Aortic smooth muscle cell (primary cell): ENCODE data around the gene DRAP1. TPM values are rescaled to one million over a fixed set of nuclear protein-coding genes. Genes with fewer than 3 reads are reported as not detected.

ENCODE experiments used
- total RNA-seq: library from RNA; depleted of rRNA; stranded (reverse); fragments of >200 nt; gene quantifications from 2 replicates; pipeline ENCODE4 v1.2.3, GENCODE V29; 2014

The DRAP1 gene, protein sequence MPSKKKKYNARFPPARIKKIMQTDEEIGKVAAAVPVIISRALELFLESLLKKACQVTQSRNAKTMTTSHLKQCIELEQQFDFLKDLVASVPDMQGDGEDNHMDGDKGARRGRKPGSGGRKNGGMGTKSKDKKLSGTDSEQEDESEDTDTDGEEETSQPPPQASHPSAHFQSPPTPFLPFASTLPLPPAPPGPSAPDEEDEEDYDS
- total RNA-seq: 574 and 841 TPM in 2 replicates

DNA sequence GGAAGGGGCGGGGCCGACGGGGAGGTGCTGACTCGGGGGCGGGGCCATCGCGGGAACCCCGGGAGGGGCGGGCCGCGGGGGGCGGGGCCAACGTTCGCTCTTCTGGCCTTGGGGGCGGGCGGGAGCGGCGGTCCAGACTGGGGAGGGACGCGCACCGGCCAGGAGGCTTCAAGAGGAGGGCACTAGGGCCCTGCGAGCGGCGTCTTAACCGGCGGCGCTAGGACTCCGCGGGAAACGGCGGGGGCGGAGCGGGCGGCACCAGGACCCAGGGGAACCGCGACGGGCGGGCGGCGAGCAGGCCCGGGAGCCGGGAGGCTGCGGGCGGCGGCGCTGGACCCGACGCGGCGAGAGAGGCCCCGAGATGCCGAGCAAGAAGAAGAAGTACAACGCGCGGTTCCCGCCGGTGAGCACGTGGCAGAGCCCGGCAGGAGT, at the start of gene DRAP1:
Gene DRAP1 (plus strand): TSS at position 286 of the 432 bp plus-strand sequence. CDS start 76 bp downstream, at position 362.

DNA sequence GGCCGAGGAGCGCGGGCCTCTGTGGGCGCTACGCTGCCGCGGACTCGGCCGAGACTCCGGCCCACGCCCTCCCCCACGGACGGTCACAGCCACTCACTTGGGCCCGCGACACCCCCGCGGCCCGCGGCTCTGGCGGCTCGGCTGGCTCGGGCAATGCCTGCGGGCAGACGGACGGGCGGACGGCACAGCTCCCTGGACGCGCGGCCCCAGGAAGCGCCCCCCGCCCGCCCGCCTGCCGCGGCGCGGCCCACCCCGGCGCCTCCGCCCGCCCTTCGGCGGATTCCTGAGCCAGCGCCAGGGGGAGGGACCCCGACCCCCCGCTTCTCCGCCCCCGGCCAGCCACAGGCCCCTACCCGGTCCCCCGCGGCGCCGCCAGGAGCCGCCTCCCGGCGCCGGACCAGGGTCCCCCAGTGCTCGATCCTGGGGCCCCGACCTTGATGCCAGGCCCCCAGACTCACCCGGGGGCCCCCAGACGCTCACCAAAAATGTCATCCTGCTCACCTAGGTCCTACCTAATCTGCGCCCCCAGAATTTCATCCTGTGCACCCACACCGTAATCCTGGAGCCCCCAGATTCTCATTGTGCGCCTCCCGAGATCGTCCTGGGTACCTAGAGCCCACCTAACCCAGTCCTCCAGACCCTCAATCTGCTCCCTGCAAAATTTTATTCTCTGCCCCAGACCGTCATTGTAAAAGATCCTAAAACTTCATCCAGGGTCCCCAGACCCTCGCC, 46.5 kb upstream of the DRAP1 start, which contains the start of gene EFEMP2:
Gene EFEMP2 (minus strand): TSS at position 215 of the 732 bp plus-strand sequence. CDS start 446 bp downstream, outside the sequence.

DNA sequence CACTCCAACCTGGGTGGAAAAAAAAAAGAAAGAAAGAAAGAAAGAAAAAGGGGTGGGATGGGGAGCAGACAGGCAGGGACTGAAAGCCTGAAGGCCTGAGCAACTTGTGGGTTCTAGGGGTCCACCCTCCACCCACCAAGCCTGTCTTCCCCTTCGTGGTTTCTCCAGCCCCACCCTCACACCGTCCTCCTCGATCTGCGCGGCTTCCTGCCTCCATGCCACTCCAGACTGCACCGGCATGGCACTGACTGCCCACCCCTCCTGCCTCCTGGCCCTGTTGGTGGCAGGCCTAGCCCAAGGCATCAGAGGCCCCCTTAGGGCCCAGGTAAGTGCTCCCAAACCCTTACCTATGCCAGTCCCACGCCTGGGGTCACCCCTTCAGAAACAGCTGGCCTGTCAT, 39.6 kb upstream of the DRAP1 start, which contains the start of gene CTSW:
Gene CTSW (plus strand): TSS at position 221 of the 400 bp plus-strand sequence. CDS start 18 bp downstream, at position 239.

DNA sequence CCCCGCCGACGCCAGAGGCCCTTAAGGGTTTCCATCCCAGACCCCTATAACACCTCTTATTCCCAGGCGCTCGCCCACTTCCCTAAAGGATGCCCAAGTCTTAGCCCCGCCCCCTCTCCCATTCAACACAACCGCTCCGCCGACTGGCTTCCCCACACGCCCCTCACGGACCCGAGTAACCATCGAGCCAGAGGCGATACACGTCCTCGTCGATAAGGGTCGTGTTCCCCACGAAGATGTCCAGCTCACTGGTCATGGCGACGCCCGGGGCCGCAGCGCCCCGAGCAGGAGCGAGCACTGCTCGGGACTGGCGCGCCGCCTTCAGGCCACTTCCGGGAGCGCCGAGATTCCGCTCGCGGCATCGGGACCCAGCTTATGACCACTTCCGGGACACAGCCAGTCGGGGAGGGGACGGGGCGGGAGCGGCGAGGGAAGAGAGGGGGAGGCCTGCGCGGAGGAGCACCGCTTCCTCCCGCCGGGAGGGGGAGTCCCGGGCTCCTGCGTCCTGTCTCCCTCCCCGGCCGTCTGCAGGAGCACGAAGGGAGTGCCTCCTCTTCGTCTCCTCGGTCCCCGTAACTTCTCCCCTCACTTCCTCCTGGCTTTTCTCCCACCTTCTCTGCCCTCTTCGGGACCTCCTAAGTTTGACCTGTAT, 30.9 kb upstream of the DRAP1 start, which contains the start of gene FIBP:
Gene FIBP (minus strand): TSS at position 309 of the 652 bp plus-strand sequence. CDS start 53 bp downstream, at position 256.

DNA sequence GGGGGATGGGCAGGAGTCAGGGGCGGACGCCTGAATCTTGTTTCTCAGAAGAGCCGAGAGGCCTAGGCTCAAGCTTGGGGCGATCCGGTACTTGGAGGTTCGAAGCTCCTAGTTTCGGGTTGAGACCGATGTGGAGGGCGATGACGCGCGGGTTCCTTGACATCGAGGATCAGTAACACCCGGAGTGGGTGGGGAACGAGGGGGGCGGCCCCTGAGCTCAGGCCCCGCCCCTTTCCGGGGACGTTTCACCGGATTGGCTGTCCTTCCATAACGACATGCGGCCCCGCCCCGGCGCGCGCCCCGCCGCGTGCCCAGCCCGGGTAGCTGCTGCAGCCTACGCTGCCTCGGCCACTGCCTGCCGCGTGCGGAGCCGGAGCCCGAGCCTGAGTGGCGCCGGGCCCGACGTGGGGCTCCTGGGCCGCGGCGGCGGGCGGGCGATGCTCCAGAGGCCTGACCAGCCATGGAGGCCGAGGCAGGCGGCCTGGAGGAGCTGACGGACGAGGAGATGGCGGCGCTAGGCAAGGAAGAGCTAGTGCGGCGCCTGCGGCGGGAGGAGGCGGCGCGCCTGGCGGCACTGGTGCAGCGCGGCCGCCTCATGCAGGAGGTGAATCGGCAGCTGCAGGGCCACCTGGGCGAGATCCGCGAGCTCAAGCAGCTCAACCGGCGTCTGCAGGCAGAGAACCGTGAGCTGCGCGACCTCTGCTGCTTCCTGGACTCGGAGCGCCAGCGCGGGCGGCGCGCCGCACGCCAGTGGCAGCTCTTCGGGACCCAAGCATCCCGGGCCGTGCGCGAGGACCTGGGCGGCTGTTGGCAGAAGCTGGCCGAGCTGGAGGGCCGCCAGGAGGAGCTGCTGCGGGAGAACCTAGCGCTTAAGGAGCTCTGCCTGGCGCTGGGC, 28.7 kb upstream of the DRAP1 start, which contains the start of gene CCDC85B:
Gene CCDC85B (plus strand): TSS at position 350 of the 895 bp plus-strand sequence. CDS start 111 bp downstream, at position 461.

DNA sequence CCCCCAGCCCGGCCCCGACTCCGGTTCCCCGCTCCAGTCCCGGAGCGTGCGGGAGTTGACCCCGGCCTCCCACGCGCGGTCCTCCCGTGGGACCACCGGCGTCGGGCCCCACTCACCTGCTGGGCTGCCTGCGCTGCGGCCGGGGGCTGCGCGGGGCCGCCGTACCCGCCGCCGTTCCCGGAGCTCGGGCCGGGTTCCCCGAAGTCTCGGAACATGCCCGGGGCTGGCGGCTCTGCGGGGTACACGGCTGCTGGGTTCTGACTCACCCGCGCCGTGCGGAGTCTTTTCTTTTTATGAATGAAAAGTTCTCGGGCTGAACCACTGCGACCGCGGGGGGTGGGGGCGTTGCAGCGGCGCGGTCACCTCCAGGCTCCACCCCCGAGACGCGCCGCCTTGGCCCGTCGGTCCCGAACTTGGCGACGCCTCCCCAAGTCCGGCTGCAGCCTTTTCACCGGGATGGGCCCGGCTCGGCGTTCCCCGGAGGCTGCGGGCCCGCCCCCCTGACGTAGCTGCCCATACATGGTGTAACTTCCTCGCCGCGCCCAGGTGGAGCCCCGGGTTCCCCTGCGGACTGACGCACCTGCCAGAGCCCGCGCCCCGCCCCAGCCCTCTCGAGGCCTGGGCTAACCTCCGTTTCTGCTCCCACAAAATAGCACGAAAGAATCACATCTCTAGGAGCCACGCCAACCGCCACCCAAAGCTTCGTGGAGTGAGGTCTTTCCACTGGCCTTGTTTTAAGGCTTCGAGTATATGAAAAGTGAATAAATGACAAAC, 18.9 kb upstream of the DRAP1 start, which contains the start of gene FOSL1:
Gene FOSL1 (minus strand): TSS at position 264 of the 774 bp plus-strand sequence. CDS start 49 bp downstream, at position 215.

DNA sequence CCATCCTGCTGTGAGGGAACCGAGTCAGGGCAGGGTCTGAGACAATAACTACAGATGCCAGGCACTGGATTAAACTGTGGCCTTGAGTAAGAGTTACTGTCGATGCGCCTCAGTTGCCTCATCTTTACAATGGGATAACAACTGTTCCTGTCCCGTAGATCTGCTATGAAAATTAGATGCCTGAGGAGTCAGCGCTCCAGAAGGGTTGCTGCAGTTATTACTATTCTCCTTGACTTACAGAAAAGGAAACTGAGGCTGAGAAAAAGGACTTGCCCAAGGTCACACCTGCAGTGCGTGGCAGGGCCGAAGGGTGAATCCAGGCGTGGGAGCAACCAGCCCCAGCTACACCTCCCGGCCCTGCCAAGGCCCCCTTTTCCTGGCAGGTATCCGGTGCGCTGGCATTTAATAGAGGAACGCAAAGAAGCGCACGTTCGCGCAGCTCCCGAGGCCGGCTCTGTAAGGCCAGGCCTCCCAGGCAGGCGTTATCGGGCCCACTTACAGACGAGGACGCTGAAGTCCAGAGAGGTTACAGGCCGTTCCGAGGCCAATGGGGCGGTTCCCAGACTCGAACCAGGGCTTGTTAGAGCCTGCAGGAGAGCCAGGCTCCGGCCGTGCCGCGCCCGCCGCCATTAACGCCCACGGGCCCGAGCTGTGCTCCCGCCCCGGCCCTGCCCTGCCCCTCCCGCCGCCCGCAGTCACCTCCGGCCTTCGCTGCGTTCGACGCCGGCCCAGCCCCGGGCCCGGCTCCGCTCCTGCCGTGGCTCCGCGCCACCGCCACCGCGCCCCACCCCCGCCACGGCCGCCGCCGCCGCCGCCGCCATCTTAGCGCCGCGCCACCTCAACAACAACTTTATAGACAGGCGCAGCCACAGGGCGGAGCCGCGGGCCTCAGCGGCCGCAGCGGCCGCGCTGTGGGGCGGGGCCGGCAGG, 750 bp upstream of the DRAP1 start, which contains the start of gene C11orf68:
Gene C11orf68 (minus strand): TSS at position 852 of the 930 bp plus-strand sequence. CDS start 31 bp downstream, at position 821.

DNA sequence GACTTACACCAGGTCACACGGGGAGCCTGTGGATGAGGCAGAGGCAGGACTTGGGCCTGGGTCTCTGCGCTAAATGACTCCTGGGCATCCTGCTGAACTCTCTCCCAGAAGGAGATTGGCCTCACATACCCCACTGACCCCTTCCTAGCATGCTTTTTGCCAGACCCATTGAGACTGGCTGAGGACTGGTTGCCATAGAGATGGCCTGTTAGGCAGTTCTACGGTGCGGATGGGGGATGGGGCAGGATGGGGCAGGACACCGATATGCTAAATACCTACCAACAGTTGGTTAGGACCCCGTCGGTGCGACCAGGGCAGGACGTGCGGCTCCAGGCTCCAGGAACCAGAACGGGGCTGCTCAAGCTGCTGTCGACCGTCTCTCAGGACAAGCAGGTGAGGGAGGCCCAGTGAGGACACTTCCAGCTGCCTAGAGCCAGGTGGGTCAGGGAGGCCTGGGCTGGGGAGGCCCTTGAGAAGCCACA, 26.2 kb downstream of the DRAP1 start, which contains the start of gene TSGA10IP:
Gene TSGA10IP (plus strand): TSS at position 51 of the 482 bp plus-strand sequence. CDS start 196 bp downstream, at position 247.

DNA sequence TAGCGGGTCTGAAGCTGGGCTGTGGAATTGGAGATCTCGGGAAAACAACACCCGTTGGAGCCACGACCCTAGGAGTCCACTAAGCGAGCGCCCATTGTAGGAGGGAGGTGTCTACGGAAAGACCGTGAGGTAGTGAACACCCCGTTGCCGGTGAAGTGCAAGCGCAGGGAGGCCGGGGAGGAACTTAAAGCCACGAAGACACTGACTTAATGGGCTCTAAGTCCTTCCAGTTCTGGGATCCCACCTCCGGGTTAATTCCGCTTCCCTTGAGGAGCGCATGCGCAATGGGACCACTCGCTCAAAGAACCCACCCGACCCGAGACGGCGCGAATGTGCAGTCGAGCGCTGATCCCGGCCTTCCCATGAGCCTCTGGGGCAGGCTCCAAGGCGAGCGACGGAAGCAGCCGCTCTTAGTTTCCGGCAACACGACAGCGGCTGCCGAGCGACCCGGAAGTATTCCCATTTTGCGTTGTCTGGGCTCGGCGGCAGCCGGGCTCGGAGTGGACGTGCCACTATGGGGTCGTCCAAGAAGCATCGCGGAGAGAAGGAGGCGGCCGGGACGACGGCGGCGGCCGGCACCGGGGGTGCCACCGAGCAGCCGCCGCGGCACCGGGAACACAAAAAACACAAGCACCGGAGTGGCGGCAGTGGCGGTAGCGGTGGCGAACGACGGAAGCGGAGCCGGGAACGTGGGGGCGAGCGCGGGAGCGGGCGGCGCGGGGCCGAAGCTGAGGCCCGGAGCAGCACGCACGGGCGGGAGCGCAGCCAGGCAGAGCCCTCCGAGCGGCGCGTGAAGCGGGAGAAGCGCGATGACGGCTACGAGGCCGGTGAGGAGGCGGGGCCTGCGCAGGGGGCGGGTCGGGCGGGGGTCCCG, 42.3 kb downstream of the DRAP1 start, which contains the start of gene SART1:
Gene SART1 (plus strand): TSS at position 468 of the 874 bp plus-strand sequence. CDS start 47 bp downstream, at position 515.

Other genes with a start within 250 kb of the DRAP1 start
- 50.4 and 53.0 TPM in 2 replicates for gene KAT5, start 207.2 kb upstream of the DRAP1 start, total RNA-seq
- 42.2 and 42.3 TPM in 2 replicates for gene RNASEH2C, start 198.6 kb upstream of the DRAP1 start, total RNA-seq
- gene AP5B1, start 138.4 kb upstream of the DRAP1 start, total RNA-seq: 4.9 and 5.5 TPM in 2 replicates
- gene OVOL1, start 132.4 kb upstream of the DRAP1 start, total RNA-seq: not detected in 2 replicates
- 0.37 and 0.40 TPM in 2 replicates for gene SNX32, start 85.5 kb upstream of the DRAP1 start, total RNA-seq
- 1,495 and 1,569 TPM in 2 replicates for gene CFL1, start 61.2 kb upstream of the DRAP1 start, total RNA-seq
- 38.2 and 48.4 TPM in 2 replicates for gene MUS81, start 59.0 kb upstream of the DRAP1 start, total RNA-seq
- gene EFEMP2, start 46.6 kb upstream of the DRAP1 start, total RNA-seq: 78.6 and 82.4 TPM in 2 replicates
- 0.12 TPM in 1 of 2 replicates, not detected in the other for gene CTSW, start 39.6 kb upstream of the DRAP1 start, total RNA-seq
- gene FIBP, start 31.0 kb upstream of the DRAP1 start, total RNA-seq: 221 and 262 TPM in 2 replicates
- 80.3 and 83.5 TPM in 2 replicates for gene CCDC85B, start 28.8 kb upstream of the DRAP1 start, total RNA-seq
- gene FOSL1, start 19.0 kb upstream of the DRAP1 start, total RNA-seq: 24.0 and 32.9 TPM in 2 replicates
- 25.0 and 26.1 TPM in 2 replicates for gene C11orf68, start 364 bp upstream of the DRAP1 start, total RNA-seq
- gene TSGA10IP, start 26.1 kb downstream of the DRAP1 start, total RNA-seq: 0.13 TPM in 1 of 2 replicates, not detected in the other
- gene SART1, start 42.3 kb downstream of the DRAP1 start, total RNA-seq: 52.0 and 80.1 TPM in 2 replicates
- gene EIF1AD, start 82.7 kb downstream of the DRAP1 start, total RNA-seq: 32.6 and 36.8 TPM in 2 replicates
- gene BANF1, start 83.1 kb downstream of the DRAP1 start, total RNA-seq: 16.5 and 25.9 TPM in 2 replicates
- gene CST6, start 92.6 kb downstream of the DRAP1 start, total RNA-seq: 3.3 and 7.6 TPM in 2 replicates
- gene CATSPER1, start 107.1 kb downstream of the DRAP1 start, total RNA-seq: 0.13 and 0.19 TPM in 2 replicates
- not detected in 2 replicates for gene GAL3ST3, start 129.7 kb downstream of the DRAP1 start, total RNA-seq
- 127 and 134 TPM in 2 replicates for gene SF3B2, start 132.9 kb downstream of the DRAP1 start, total RNA-seq
- gene PACS1, start 150.8 kb downstream of the DRAP1 start, total RNA-seq: 23.9 and 47.6 TPM in 2 replicates